ENCODE results near the gene BCL3.

- TF ChIP-seq USF1 (CRISPR knock-in tag; IDR thresholded peaks at IDR 0.05): no peak
- no peak for TF ChIP-seq TEAD1 (CRISPR knock-in tag; IDR thresholded peaks at IDR 0.05)
Measured at GRCh38 chr19:44731081-44731480, 17.4 kb upstream of the BCL3 start.

Data from WTC11 (cell line).